ENCODE measurements around the gene ADORA1.

DNA sequence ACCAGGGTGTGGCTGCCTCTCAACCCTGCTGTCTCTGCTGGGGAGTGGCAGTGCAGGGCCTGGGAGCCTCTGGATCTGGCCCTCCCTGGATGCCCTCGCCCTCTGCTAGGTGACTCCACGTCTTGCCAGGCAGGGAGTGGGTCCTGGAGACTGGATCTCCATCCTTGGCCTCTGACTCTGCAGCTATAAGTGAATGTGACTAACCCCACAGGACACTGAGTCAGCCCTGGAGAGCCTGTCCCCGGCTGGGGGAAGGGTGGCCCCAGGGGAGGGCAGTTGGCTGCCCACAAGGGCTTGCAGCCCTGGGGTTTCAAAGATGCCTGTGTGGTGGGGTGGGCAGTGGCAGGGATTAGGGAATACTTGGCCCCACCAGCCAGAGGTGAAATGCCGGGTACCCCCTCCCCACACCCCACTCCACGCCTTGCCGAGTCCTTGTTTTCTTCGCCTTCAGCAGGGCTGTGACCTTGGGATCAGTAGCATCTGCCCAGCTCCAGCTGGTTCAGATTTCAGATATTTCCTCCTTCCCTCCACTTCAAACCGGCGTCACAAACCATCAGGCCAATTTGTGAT lies 50.0 kb downstream of the ADORA1 start:
- TF ChIP-seq, protein P1, sequence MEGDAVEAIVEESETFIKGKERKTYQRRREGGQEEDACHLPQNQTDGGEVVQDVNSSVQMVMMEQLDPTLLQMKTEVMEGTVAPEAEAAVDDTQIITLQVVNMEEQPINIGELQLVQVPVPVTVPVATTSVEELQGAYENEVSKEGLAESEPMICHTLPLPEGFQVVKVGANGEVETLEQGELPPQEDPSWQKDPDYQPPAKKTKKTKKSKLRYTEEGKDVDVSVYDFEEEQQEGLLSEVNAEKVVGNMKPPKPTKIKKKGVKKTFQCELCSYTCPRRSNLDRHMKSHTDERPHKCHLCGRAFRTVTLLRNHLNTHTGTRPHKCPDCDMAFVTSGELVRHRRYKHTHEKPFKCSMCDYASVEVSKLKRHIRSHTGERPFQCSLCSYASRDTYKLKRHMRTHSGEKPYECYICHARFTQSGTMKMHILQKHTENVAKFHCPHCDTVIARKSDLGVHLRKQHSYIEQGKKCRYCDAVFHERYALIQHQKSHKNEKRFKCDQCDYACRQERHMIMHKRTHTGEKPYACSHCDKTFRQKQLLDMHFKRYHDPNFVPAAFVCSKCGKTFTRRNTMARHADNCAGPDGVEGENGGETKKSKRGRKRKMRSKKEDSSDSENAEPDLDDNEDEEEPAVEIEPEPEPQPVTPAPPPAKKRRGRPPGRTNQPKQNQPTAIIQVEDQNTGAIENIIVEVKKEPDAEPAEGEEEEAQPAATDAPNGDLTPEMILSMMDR (optimal IDR thresholded peaks at IDR 0.05 in 1 of 3, IDR thresholded peaks at IDR 0.05 in 1 of 3, conservative IDR thresholded peaks at IDR 0.05 in 1 of 3; ENCODE audit: extremely low read depth in 1 of 3, insufficient read depth in 2 of 3, low read length in 3 of 3), result no peak
- TF ChIP-seq EZH2 (IDR thresholded peaks at IDR 0.05; ENCODE audit: low read length), result no peak
